ENCODE results near the gene DPH7.
"Not testable (repeated sequence)": the region's sequence is repeated elsewhere in the genome, so short reads cannot be mapped to it uniquely, and the experiment has no call there.

DPH7 gene

GRCh38 chr9:137575716-137576411 is 2.9 kb downstream of the DPH7 start:
- DNase-seq (ENCODE audit: low read depth), result no peak
- no peak for TF ChIP-seq CTCF (IDR thresholded peaks at IDR 0.05; ENCODE audit: low read depth, low read length)
- TF ChIP-seq, protein P1, sequence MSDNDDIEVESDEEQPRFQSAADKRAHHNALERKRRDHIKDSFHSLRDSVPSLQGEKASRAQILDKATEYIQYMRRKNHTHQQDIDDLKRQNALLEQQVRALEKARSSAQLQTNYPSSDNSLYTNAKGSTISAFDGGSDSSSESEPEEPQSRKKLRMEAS (IDR thresholded peaks at IDR 0.05; ENCODE audit: low read depth, low read length), result no peak
- TF ChIP-seq MYC (IDR thresholded peaks at IDR 0.05; ENCODE audit: low read depth, low read length), result no peak
- no peak for TF ChIP-seq POLR2A (IDR thresholded peaks at IDR 0.05; ENCODE audit: extremely low read depth, insufficient read length)
- H3K4me3 ChIP-seq (ENCODE audit: low read depth, low read length), result no peak overlapping the region

DNA sequence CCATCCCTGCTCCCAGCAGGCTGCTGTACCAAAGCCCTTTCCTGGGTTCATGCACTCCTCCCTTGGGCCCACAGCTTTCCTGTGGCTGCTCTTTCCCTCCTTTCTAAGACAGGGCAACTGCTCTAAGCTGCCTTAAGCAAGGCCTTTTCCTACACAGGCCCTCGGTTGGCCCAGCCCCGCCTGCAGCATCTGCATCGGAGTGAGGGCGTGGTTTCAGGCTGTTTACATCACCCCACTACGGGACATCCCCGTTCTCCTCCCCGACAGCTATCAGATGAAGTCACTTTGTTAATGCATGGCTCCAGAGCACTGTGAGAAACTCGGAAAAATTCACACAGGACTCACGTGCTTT is 3.4 kb downstream of the DPH7 start:
- DNase-seq (ENCODE audit: low read depth), result no peak
- no peak overlapping the region for H3K4me3 ChIP-seq (ENCODE audit: low read depth, low read length)

DNA sequence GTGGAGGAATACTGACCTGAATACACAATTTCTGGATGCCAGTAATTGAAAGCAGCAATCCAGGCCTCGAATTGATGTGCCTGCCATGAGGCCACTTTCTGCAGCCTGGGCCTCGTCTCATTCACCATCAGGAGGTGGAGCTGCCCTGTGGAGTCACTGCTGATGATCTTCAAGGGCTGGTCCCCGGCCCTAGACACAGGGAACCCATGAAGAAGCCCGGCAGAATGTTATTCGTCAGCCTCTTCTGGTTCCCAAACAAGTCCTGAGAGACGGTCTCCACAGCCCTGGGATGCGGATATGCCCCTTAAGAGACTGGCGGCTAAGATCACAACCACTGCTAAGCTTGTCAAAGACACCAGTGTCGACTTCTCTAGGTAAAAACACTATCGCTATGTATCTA is 4.5 kb downstream of the DPH7 start:
- no peak for DNase-seq (ENCODE audit: low read depth)
- TF ChIP-seq, protein P1 (IDR thresholded peaks at IDR 0.05; ENCODE audit: low read depth, low read length), result no peak
- TF ChIP-seq POLR2A (IDR thresholded peaks at IDR 0.05; ENCODE audit: extremely low read depth, insufficient read length) (no peak), CTCF (IDR thresholded peaks at IDR 0.05; ENCODE audit: low read depth, low read length) (no peak), MYC (IDR thresholded peaks at IDR 0.05; ENCODE audit: low read depth, low read length) (no peak)
- H3K4me3 ChIP-seq (ENCODE audit: low read depth, low read length), result no peak overlapping the region

More for the DNA sequence above, 3.4 kb downstream of the DPH7 start:
- TF ChIP-seq CTCF (IDR thresholded peaks at IDR 0.05; ENCODE audit: low read depth, low read length), result no peak
- TF ChIP-seq MYC (IDR thresholded peaks at IDR 0.05; ENCODE audit: low read depth, low read length), result no peak
- TF ChIP-seq, protein P1 (IDR thresholded peaks at IDR 0.05; ENCODE audit: low read depth, low read length), result no peak
- no peak for TF ChIP-seq POLR2A (IDR thresholded peaks at IDR 0.05; ENCODE audit: extremely low read depth, insufficient read length)

GRCh38 chr9:137570566-137570965 is 8.2 kb downstream of the DPH7 start:
- H3K4me3 ChIP-seq (ENCODE audit: low read depth, low read length), result no peak overlapping the region
- DNase-seq (ENCODE audit: low read depth), result no peak
- TF ChIP-seq POLR2A (IDR thresholded peaks at IDR 0.05; ENCODE audit: extremely low read depth, insufficient read length) (no peak), CTCF (IDR thresholded peaks at IDR 0.05; ENCODE audit: low read depth, low read length) (no peak), MYC (IDR thresholded peaks at IDR 0.05; ENCODE audit: low read depth, low read length) (no peak)
- TF ChIP-seq, protein P1 (IDR thresholded peaks at IDR 0.05; ENCODE audit: low read depth, low read length), result no peak

- no peak for DNase-seq (ENCODE audit: low read depth)
- no peak for TF ChIP-seq CTCF (IDR thresholded peaks at IDR 0.05; ENCODE audit: low read depth, low read length)
Measured at GRCh38 chr9:137569609-137570203, 9.0 kb downstream of the DPH7 start.

DNA sequence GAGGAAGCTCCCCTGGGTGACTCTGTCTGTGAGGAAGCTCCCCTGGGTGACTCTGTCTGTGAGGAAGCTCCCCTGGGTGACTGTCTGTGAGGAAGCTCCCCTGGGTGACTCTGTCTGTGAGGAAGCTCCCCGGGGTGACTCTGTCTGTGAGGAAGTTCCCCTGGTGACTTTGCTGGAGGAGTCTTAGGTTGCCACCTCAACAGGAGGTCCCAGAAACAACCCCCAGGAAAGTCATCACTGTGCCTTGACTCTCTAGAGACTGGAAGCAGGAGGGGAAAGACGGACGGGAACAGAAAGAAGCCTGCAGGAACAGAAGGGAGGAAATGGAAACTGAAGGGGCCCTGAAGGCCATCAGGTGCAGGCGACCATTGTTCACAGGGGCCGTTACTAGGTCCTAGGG is 10.3 kb downstream of the DPH7 start:
- H3K4me3 ChIP-seq (ENCODE audit: low read depth, low read length); DNase-seq (ENCODE audit: low read depth): not testable (repeated sequence)

More at GRCh38 chr9:137569609-137570203, 9.0 kb downstream of the DPH7 start:
- no peak overlapping the region for H3K4me3 ChIP-seq (ENCODE audit: low read depth, low read length)
